ENCODE data around the gene PEX6. TPM values are rescaled to one million over a fixed set of nuclear protein-coding genes. Genes with fewer than 3 reads are reported as not detected.

PEX6 gene
- total and polyA plus RNA-seq, 2 experiments from 2014 or later, result 6.5 to 25.1 TPM

- H3K4me3 ChIP-seq, result no peak overlapping the region
- H3K4me2 ChIP-seq, result no peak overlapping the region
- H3K27me3 Mint-ChIP-seq (ENCODE audit: insufficient read depth, low read depth, poor library complexity), result peaks cover 16% of the 10 kb centered on the region
- H3K4me1 Mint-ChIP-seq, result peaks cover 16% of the 10 kb centered on the region
- peaks cover 60% of the 10 kb centered on the region for H3K36me3 Mint-ChIP-seq (ENCODE audit: low read depth)
- H3K27ac Mint-ChIP-seq, result no peak overlapping the region
- H3F3A ChIP-seq (replicated peaks; ENCODE audit: low read depth), result 0 out of 2 replicates have a peak, but pooled peaks cover 5% of the 10 kb centered on the region
- H3K4me1 ChIP-seq (ENCODE audit: insufficient read depth), result no peaks in the 10 kb centered on the region
- no peak overlapping the region for H2AFZ ChIP-seq
- no peaks in the 10 kb centered on the region for H3K9me2 ChIP-seq (ENCODE audit: insufficient read depth)
- peaks cover 7% of the 10 kb centered on the region; the same call in 1 of the 2 replicates for H4K20me1 ChIP-seq (replicated peaks; ENCODE audit: insufficient read depth)
- peaks cover 3% of the 10 kb centered on the region; the same call in 1 of the 2 replicates for H3K79me2 ChIP-seq (replicated peaks; ENCODE audit: insufficient read depth)
- no peak overlapping the region for H3K27ac ChIP-seq (ENCODE audit: low read depth)
- H3K9me3 Mint-ChIP-seq, result no peaks in the 10 kb centered on the region
- H3K4me3 Mint-ChIP-seq, result no peak overlapping the region
- no peak for DNase-seq (ENCODE audit: low spot score)
- H3K36me3 ChIP-seq (ENCODE audit: insufficient read depth), result peaks cover 11% of the 10 kb centered on the region
- H3K27me3 ChIP-seq (ENCODE audit: insufficient read depth), result no peaks in the 10 kb centered on the region
- no peak for ATAC-seq
- no peak for TF ChIP-seq ZNF331 (CRISPR knock-in tag; IDR thresholded peaks at IDR 0.05; ENCODE audit: low read depth)
- TF ChIP-seq, protein P1, sequence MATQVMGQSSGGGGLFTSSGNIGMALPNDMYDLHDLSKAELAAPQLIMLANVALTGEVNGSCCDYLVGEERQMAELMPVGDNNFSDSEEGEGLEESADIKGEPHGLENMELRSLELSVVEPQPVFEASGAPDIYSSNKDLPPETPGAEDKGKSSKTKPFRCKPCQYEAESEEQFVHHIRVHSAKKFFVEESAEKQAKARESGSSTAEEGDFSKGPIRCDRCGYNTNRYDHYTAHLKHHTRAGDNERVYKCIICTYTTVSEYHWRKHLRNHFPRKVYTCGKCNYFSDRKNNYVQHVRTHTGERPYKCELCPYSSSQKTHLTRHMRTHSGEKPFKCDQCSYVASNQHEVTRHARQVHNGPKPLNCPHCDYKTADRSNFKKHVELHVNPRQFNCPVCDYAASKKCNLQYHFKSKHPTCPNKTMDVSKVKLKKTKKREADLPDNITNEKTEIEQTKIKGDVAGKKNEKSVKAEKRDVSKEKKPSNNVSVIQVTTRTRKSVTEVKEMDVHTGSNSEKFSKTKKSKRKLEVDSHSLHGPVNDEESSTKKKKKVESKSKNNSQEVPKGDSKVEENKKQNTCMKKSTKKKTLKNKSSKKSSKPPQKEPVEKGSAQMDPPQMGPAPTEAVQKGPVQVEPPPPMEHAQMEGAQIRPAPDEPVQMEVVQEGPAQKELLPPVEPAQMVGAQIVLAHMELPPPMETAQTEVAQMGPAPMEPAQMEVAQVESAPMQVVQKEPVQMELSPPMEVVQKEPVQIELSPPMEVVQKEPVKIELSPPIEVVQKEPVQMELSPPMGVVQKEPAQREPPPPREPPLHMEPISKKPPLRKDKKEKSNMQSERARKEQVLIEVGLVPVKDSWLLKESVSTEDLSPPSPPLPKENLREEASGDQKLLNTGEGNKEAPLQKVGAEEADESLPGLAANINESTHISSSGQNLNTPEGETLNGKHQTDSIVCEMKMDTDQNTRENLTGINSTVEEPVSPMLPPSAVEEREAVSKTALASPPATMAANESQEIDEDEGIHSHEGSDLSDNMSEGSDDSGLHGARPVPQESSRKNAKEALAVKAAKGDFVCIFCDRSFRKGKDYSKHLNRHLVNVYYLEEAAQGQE (IDR thresholded peaks at IDR 0.05; ENCODE audit: unreplicated experiment), result no peak
- no peak for TF ChIP-seq ZNF114 (CRISPR knock-in tag; IDR thresholded peaks at IDR 0.05)
- TF ChIP-seq JUNB (IDR thresholded peaks at IDR 0.05; ENCODE audit: unreplicated experiment), result no peak
- TF ChIP-seq CREB1 (CRISPR knock-in tag; IDR thresholded peaks at IDR 0.05; ENCODE audit: low read depth), result no peak
- no peak for TF ChIP-seq POLR2AphosphoS5 (IDR thresholded peaks at IDR 0.05; ENCODE audit: low read depth)
- TF ChIP-seq EZH2 (IDR thresholded peaks at IDR 0.05; ENCODE audit: low read depth, unreplicated experiment), result no peak
- TF ChIP-seq, protein P2, sequence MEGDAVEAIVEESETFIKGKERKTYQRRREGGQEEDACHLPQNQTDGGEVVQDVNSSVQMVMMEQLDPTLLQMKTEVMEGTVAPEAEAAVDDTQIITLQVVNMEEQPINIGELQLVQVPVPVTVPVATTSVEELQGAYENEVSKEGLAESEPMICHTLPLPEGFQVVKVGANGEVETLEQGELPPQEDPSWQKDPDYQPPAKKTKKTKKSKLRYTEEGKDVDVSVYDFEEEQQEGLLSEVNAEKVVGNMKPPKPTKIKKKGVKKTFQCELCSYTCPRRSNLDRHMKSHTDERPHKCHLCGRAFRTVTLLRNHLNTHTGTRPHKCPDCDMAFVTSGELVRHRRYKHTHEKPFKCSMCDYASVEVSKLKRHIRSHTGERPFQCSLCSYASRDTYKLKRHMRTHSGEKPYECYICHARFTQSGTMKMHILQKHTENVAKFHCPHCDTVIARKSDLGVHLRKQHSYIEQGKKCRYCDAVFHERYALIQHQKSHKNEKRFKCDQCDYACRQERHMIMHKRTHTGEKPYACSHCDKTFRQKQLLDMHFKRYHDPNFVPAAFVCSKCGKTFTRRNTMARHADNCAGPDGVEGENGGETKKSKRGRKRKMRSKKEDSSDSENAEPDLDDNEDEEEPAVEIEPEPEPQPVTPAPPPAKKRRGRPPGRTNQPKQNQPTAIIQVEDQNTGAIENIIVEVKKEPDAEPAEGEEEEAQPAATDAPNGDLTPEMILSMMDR (conservative IDR thresholded peaks at IDR 0.05; ENCODE audit: low read depth in 2 of 2), result no peak
- TF ChIP-seq ZNF462 (CRISPR knock-in tag; IDR thresholded peaks at IDR 0.05), result no peak
- TF ChIP-seq NANOG (IDR thresholded peaks at IDR 0.05; ENCODE audit: borderline replicate concordance), result no peak
- TF ChIP-seq STAT1 (IDR thresholded peaks at IDR 0.05; ENCODE audit: unreplicated experiment), result no peak
These were observed 38.4 kb downstream of the PEX6 start for GRCh38 chr6:42940493-42941045.

Data from GM23338 (cell line).